Pulmonary artery endothelial cell (primary cell): ENCODE measurements around the gene COX19. TPM values are rescaled to one million over a fixed set of nuclear protein-coding genes. Genes with fewer than 3 reads are reported as not detected.
"Not testable (repeated sequence)": the region's sequence is repeated elsewhere in the genome, so short reads cannot be mapped to it uniquely, and the experiment has no call there.

ENCODE experiments used
- DNase-seq: peaks from one replicate; pipeline ENCODE4 v3.0.0-alpha.2; 2011; ENCODE audit warnings: low read depth, low spot score
- total RNA-seq: library from RNA; depleted of rRNA; stranded (reverse); fragments of >200 nt; gene quantifications from 2 replicates; pipeline ENCODE4 v1.2.3, GENCODE V29; 2014

Gene COX19
- total RNA-seq, 1 donor from 2014 or later = 5.9 TPM

DNA sequence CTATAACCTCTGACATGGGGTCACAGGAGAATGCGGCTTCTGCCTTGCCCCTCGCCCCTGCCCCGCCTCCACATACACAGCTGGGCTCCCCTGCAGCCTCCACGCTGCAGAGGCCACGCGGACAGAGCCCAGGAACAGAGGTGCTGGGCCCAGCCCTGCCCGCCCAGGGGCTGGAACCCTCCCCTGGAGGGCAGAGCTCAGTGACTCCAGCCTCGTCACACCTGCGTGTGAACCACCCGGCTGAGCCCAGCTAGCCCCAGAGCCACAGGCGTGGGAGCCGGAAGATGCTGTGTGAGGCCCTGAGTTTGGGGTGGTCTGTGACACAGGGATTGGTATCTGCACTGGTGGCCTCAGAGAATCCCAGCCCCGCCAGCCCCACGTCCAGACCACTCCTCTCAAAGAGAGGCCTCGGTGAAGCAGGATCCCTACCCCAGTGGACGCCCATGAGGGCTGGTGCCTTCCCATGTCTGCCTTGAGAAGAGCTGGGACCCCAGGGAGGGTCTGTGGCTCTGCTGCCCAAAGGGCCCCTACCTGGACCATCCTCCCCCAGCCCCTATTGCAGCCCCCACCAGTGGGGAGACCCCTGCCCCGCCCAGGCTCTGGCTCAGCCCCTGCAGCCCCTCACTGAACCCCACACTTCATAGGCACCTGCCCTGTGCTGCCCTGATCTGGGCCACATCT lies 12.8 kb downstream of the COX19 start:
- DNase-seq = no peak

- DNase-seq = no peak
Measured at GRCh38 chr7:961546-962400, 13.6 kb downstream of the COX19 start.

GRCh38 chr7:960972-961371 lies 14.4 kb downstream of the COX19 start:
- not testable (repeated sequence) for DNase-seq

DNA sequence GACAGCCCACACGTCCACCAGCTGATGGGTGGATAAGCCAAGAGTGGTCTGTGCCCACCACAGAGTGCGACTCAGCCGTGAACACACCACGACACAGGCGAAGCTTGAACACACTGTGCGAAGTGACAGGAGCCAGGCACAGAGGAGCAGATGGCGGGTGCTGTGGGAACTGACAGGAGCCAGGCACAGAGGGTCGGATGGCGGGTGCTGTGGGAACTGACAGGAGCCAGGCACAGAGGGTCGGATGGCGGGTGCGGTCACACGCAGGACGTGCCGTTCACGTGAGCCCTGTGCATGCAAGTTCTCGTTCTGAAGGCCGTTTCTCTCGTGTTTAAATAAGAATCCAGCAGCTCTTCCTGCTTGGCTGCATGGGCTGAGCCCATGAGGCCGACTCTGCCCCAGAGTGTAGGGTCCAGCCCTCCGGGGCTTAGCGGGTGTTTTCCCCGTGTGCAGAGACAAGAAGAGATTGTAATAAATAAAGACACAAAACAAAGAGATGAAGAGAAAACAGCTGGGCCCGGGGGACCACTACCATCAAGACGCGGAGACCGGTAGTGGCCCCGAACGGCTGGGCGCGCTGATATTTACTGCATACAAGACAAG lies 15.0 kb downstream of the COX19 start:
- DNase-seq = no peak

DNA sequence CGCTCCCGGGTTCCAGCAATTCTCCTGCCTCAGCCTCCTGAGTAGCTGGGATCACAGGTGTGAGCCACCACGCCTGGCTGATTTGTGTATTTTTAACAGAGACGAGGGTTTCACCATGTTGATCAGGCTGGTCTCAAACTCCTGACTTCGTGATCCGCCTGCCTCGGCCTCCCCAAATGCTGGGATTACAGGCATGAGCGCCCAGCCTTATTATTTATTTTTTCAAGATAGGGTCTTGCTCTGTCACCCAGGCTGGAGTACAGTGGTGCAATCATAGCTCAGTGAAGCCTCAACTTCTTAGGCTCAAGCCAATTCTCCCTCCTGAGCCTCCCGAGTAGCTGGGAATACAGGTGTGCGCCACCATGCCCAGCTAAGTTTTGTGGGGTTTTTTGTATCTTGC lies 15.6 kb downstream of the COX19 start:
- DNase-seq = not testable (repeated sequence)

GRCh38 chr7:959271-959670 lies 16.1 kb downstream of the COX19 start:
- DNase-seq = no peak

DNA sequence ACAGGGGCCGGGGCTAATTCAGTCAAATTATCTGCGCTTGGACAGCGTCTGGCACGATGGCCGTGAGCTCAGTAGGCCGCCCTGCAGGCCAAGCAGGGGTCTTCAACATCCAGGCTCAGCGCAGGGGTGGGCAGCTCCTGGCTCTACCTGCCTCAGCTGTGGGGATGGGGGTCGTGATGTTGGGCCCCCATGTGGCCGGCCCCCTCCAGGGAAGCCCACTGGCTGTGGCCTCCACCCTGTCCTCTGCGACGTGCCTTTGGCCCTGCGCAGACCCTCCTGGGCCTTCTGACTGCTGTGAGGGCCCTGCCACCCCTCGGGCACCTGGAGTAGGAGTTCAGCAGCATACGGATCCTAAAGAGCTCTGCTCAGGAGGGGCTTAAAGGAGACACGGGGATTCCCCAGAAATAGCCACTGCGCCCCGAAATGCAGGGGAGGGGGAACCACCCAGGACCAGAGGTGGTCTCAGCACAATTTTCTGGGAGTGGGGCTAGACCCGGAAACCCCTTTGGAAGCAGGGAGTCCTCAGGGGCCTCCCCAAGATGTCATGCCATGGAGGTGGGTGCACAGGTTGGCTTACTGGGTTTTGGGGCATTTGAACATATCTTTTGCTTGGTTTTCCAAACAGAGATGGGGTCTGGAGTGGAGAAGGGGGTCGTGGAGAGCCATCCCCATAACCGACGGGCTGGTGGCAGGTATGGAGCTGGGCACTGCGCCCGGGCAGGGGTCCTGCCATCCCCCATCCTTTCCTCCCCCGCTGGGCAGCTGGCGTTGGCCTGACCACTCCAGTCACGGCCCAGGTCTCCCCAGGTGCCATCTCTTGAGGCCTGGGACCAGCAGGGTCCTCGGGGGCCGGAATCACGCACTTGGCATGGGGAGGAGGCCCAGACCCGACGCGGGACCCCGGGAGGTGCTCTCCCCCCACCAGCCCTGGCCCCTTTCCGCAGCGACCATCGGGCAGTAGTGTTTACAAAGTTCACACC lies 16.8 kb downstream of the COX19 start:
- no peak for DNase-seq

DNA sequence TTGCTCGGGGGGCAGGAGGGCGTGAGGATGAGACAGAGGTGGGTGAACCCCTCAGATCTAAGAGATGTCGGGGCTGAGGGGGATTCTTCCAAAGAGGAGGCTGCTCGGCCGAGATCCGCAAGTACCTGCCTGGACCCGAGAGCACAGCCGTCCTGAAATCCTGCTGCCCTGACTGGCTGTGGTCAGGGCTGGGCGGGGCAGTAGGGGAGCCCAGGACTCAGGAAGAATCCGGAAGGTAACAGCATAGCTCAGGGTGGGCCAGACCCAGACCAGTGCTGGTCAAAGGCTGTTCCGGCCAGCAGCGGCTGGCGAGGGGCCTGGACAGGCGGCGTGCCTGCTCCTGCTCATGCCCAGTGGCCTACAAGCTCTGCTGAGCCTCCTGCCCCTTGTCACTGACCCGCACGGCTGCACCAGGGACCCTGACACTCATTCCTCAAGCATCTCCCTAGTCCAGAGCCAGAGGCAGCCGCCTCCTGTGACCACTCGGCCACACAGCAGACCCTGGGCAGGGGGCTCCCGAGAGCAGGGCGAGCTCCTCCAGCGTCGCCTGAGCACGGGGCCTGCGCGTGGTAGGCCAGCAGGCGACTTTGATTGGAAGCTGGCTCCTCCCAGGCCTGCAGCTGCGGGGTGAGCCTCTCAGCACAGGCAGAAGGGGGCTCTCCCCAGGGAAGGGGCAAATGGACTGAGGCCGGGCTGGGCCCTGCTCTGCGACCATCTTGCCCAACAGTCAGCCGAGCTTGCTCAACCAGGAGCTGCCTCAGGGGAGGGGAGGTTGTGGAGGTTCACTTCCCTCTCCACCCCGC lies 17.7 kb downstream of the COX19 start:
- DNase-seq = no peak

DNA sequence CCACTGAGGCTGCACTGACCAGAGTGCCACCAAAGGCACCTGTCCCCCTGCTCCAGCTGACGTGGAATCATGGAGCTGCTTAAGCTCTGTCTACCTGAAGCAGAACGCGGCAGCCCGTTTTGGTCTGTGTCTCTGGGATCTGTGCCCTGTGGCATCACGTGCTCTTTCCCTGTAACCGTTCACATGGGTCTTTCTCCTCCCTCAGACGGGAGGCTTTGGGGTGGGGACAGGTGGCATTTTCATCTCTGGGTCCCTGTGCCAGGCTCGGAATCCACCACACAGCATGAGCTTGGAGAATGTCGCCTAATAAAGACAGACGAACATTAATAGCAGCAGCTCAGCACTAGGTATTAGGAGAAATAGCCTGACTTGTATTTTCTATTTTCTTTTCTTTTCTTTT lies 19.3 kb downstream of the COX19 start:
- DNase-seq = no peak

GRCh38 chr7:954330-955238 lies 20.8 kb downstream of the COX19 start, which contains the start of gene ADAP1:
Gene ADAP1, minus strand, starts transcription at chr7:954680. Its CDS starts 203 bp downstream, at chr7:954477.
- no peak for DNase-seq

DNA sequence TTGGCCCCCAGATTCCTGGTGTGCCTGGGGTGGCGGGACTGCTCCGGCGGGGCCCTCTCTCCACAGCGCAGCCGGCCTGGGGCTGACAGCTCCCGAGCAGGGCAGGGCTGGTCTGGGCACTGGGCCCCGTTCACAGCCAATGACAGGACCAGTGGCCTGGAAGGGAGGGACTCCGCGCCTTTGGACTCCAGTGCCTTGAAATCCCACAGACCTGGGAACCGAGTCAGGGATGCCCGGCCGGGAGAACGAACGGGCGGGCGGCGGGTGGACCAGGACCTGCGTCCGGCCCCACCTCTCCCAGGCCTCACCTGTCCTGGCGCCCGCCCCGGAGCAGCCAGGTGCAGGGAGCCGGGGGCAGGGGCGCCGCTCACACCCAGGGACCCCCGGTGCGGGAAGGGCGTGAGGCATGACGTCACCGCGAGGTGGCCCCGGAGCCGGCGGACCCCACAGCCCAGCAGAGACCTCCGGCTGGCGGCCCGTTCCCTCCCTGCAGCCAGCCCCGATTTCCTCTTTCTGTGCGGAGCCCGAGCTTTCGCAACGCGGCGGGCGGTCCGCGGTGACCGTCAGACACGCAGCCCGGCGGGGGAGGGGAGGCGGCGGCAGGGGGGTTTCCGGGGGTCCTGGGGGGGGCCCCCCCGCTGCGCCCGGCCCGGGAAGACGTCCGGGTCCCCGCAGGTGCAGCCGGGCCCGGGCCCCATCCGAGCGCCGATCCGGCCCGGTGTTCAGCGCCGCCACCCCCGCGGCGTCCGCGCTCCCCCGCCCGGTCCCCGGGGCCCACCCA lies 21.6 kb downstream of the COX19 start:
- DNase-seq = no peak

DNA sequence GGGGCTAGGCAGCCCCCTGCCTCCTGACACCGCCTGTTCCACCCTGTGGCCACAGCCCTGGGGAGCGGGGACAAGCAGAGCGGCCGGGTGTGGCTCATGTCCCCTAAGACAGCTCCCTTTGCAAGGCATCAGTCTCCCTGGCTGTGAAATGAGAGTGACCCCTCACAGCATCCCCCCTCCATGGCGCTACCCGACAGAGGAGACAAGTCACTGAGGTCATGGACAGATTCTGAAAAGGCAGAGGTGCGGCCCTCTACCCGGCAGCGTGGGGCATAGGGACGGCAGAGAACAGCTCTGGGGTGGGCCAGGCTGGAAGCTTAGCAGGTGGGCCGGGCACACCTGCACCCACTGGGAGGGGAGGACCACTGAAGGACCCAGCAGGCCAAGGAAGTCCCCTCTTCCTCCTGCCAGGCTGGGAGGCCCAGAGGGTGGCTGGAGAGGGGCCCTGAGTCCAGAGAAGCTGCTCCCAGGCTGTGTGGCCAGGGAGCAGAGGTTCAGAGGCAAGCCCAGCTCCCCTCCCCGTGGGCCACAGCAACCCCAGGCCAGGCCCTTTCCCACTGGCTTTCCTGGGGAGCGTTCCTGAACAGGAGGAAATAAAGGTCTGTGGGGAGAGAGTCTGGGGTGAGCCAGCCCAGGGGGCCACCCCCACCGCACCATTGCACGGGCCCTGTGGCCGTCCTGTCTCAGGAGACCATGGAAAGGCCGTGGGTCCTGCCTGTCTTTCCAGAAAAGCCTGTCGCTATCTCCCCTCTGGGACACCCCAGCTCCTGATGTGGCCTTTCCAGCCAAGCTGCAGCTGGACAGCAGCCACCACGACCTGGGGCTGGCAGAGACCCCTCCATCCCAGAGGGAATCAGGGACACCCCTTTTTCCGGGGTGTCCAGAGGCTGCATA lies 22.6 kb downstream of the COX19 start:
- no peak for DNase-seq

- no peak for DNase-seq
Measured at GRCh38 chr7:951881-952547, 23.3 kb downstream of the COX19 start.

DNA sequence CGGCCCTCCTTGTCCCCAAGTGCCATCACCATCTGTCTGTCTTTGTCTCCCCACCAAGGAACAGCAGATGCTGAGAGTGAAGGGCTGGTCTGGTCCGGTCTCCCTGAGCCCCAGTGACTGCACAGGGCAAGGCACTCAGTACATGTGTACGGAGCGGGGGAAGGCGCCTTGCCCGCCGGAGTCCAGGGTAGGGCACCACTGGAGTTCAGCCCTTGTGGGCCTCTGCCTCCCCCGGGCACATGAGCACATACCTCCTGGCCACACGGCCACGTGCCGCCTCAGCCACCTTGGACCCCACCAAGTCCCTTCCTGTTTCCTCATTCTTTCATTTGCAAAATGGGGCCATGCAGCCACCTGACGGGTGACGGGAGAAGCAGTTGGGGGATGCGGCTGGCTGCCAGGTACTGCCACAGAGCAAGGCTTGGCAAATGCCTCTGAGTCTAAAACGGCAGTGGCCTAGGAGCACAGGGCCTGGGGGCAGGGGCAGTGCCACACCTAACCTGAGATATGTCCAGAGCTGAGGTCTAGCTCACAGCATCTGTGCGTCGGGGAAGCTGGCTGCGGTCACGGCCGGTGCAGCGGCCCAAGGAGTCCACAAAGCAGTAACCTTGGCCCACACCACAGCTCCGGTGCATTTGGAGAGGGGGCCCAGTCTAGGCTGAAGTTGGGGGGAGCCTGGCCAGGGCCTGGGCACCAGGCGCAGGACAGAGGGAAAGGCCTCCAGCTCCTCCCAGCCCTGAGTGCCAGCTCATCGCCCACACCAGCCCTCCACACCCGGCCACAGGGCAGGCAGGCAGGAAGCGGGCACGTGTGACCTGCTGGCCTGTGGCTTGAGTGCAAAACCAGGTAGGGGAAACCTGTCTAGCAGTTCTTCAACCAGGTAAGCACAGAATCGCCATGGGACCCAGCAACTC lies 26.1 kb downstream of the COX19 start:
- DNase-seq = no peak

DNA sequence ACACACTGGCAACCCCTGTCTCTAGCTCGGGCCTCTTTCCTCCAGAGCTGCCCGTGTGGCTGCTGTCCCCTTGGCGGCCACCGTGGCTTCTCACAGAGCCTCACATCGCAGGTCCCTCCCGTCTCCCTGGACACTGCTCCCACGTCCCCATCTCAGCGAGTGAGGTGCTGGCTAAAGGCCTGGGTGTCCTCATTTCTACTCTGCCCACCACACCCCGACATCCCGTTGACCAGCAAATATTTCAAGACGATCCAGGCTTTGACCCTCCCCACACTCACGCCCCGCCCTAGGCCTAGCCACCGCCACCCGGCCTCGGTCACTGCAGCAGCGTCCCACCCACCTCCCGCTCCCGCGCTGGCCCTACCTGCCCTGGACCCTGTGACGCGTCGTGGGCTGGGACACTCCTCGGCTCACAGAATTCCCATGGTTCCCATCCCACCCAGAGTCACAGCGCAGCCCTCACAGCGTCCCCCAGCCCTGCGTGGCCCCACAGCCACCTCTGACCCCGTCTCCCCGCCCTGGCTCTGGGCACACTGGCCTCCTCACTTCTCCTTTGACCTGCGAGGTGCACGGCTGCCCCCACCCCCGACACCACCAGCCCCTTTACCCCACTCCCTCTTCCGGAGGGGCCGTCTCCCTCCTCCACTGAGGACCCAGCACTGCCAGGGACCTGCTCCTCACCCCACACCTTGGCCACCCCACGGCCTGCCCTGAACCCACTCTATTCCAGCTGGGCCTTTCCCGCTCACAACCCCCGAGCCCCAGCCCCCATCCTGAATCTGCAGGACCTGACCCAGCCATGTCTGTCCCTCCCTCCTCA lies 27.7 kb downstream of the COX19 start:
- DNase-seq = no peak
